Left ventricle myocardium inferior (tissue), 1 donor: ENCODE measurements around the gene DISP3. TPM values are rescaled to one million over a fixed set of nuclear protein-coding genes. Genes with fewer than 3 reads are reported as not detected.

ENCODE experiments used
- DNase-seq: peaks from one replicate; pipeline ENCODE4 v3.0.0-alpha.2; 2020
- H3K27ac ChIP-seq: fragments of 200-600 bp; replicated peaks from 2 replicates; pipeline ENCODE4 v1.8.0; 2021
- H3K27me3 ChIP-seq: fragments of 200-600 bp; 2 replicates; pipeline ENCODE4 v1.8.0; 2021; ENCODE audit warnings: low read depth
- H3K36me3 ChIP-seq: fragments of 200-600 bp; 2 replicates; pipeline ENCODE4 v1.8.0; 2021
- H3K4me1 ChIP-seq: fragments of 200-600 bp; 2 replicates; pipeline ENCODE4 v1.8.0; 2021
- H3K4me3 ChIP-seq: fragments of 200-600 bp; 2 replicates; pipeline ENCODE4 v1.8.0; 2021; ENCODE audit warnings: mild to moderate bottlenecking, moderate library complexity
- H3K9me3 ChIP-seq: fragments of 200-600 bp; replicated peaks from 2 replicates; pipeline ENCODE4 v1.8.0; 2021
- intact Hi-C: fragments of 100-400 bp; cut with micrococcal nuclease; formaldehyde crosslinking; loops from one replicate; pipeline ENCODE4 v1.11.0; 2022
- total RNA-seq: library from RNA; stranded (reverse); fragmentation: NEBNext Ultra II Directional; extraction: Animal tissue kit (Norgen Biotek cat#: 25700); gene quantifications from one replicate; pipeline ENCODE4 v1.2.1, GENCODE V29; 2021
- TF ChIP-seq, protein P1 (sequence below): fragments of 200-600 bp; IDR thresholded peaks from 2 replicates; pipeline ENCODE4 v1.8.0; 2021; ENCODE audit warnings: antibody characterized with exemption, mild to moderate bottlenecking, borderline replicate concordance
- donor health status: DM: no; HTN: yes; CAD: no; lungs with severe emphysema.

The DISP3 gene
- total RNA-seq, 1 donor from 2014 or later = not detected

- peaks cover 55% of the 10 kb centered on the region for H3K27me3 ChIP-seq
- TF ChIP-seq, protein P1, sequence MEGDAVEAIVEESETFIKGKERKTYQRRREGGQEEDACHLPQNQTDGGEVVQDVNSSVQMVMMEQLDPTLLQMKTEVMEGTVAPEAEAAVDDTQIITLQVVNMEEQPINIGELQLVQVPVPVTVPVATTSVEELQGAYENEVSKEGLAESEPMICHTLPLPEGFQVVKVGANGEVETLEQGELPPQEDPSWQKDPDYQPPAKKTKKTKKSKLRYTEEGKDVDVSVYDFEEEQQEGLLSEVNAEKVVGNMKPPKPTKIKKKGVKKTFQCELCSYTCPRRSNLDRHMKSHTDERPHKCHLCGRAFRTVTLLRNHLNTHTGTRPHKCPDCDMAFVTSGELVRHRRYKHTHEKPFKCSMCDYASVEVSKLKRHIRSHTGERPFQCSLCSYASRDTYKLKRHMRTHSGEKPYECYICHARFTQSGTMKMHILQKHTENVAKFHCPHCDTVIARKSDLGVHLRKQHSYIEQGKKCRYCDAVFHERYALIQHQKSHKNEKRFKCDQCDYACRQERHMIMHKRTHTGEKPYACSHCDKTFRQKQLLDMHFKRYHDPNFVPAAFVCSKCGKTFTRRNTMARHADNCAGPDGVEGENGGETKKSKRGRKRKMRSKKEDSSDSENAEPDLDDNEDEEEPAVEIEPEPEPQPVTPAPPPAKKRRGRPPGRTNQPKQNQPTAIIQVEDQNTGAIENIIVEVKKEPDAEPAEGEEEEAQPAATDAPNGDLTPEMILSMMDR = no peak
- H3K27ac ChIP-seq = no peak overlapping the region
- H3K4me1 ChIP-seq = no peaks in the 10 kb centered on the region
- DNase-seq = no peak
- H3K36me3 ChIP-seq = no peaks in the 10 kb centered on the region
- H3K9me3 ChIP-seq = no peaks in the 10 kb centered on the region
- intact Hi-C loops = no loop called here
- H3K4me3 ChIP-seq = no peak overlapping the region
These were observed 53.0 kb downstream of the DISP3 start for GRCh38 chr1:11531943-11532342.

GRCh38 chr1:11533790-11534787 lies 55.1 kb downstream of the DISP3 start:
- TF ChIP-seq, protein P1 = no peak
- Histone ChIP-seq H3K4me1 (no peaks in the 10 kb centered on the region), H3K27ac (no peak overlapping the region), H3K27me3 (peaks cover 61% of the 10 kb centered on the region), H3K4me3 (no peak overlapping the region), H3K36me3 (no peaks in the 10 kb centered on the region), H3K9me3 (no peaks in the 10 kb centered on the region)
- DNase-seq = no peak
- intact Hi-C loops = no loop called here

GRCh38 chr1:11534846-11535245 lies 55.9 kb downstream of the DISP3 start:
- Histone ChIP-seq H3K4me1 (no peaks in the 10 kb centered on the region), H3K27ac (no peak overlapping the region), H3K4me3 (no peak overlapping the region), H3K36me3 (no peaks in the 10 kb centered on the region), H3K27me3 (peaks cover 69% of the 10 kb centered on the region), H3K9me3 (no peaks in the 10 kb centered on the region)
- no peak for DNase-seq
- intact Hi-C loops = no loop called here
- TF ChIP-seq, protein P1 = no peak

GRCh38 chr1:11535316-11535715 lies 56.4 kb downstream of the DISP3 start:
- Histone ChIP-seq H3K27ac (no peak overlapping the region), H3K9me3 (no peaks in the 10 kb centered on the region), H3K36me3 (no peaks in the 10 kb centered on the region), H3K4me3 (no peak overlapping the region), H3K4me1 (no peaks in the 10 kb centered on the region), H3K27me3 (peaks cover 73% of the 10 kb centered on the region)
- DNase-seq = no peak
- intact Hi-C loops = no loop called here
- TF ChIP-seq, protein P1 = no peak

DNA sequence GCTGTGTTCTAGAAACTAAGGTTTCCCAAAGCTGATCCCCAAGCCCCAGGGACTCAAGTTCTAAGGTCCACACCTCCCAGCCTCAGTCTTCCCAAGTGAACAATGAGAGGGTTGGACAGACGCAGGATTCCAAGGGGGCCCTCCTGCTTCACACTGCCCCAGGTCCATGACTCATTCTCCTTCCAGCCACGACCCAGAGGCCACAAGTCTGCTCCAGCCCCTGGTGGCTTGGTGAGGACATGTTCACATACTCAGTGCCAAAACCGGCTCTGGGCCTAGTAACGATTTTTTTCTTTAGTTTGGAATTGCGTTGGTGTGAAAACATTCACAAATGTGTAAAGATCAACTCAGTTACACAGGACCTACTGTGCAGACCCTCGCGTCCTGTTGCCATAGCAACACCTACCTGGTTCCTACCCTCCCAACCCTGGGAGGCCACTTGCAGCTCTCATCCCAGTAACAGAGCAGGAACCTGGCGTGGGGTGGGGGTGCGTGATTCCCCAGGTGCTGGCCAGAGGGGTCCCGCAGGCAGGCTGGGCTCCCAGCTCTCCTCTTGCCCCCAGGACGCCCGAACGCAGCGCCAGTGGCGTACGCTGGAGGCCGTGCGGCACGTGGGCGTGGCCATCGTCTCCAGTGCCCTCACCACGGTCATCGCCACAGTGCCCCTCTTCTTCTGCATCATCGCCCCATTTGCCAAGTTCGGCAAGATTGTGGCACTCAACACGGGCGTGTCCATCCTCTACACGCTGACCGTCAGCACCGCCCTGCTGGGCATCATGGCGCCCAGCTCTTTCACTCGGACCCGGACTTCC lies 57.0 kb downstream of the DISP3 start:
- no peak overlapping the region for H3K4me3 ChIP-seq
- no peak overlapping the region for H3K27ac ChIP-seq
- TF ChIP-seq, protein P1 = no peak
- no peaks in the 10 kb centered on the region for H3K4me1 ChIP-seq
- intact Hi-C loops = no loop called here
- H3K27me3 ChIP-seq = peaks cover 77% of the 10 kb centered on the region
- H3K9me3 ChIP-seq = no peaks in the 10 kb centered on the region
- DNase-seq = no peak
- no peaks in the 10 kb centered on the region for H3K36me3 ChIP-seq
